ENCODE data around the gene IDUA.

DNA sequence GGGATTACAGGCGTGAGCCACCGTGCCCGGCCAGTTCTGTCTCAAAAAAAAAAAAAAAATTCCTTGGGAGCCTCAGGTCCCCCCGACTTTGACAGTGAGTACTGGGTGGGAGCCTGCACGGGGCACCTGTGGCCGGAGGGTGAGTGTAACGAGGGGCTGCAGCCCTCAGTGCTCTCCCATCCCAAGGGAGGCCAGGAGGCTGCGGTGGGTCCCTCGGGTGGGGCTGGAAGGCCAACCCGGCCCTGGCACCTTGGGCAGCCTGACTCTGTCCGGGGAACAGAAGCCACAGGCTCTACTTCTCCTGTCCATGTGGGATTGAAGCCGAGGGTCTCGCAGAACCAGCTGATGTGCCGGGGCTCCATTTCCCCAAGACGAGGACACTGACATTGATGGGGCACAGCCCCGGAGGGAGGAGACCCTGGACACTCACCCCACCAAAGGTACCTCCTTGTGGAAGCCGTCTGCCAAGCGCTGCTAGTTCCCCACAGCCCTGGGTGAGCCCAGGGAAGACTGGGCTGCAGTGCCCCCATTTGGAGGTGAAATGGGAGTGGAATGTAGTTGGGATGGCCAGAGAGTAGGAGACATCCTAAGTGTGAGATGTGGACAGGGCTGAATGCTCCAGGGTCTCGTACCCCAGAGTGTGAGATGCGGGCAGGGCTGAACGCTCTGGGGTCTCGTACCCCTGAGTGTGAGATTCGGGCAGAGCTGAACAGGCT, 8.6 kb downstream of the IDUA start:
- TF ChIP-seq SUZ12 (IDR thresholded peaks at IDR 0.05) (no peak), SP1 (IDR thresholded peaks at IDR 0.05) (no peak), BHLHE40 (IDR thresholded peaks at IDR 0.05; ENCODE audit: borderline replicate concordance) (no peak)
